ENCODE data around the gene MUCL1. TPM values are rescaled to one million over a fixed set of nuclear protein-coding genes. Genes with fewer than 3 reads are reported as not detected.

The MUCL1 gene
- total and polyA plus RNA-seq, 10 of the 15 experiments (the other 5 are each of a cell fraction or from before 2014, with no cell fraction given): not detected

DNA sequence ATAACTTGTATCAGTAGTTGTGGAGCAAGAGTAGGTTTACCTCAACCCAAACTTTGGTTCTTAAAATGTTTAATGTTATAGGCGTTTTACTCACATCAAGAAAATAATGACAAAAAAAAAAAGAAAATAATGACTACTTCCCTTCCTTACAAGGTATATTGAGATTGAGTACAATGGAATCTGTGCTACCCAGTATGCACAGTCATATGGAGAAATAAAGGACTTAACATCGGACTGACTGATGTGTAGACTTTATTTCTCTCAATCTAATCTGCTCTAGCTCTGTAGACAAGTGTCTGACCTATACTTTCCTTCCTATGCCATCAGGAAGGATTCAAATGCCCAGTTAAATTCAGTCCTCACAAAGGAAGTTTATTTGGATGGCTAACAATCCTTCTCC, 14.4 kb downstream of the MUCL1 start:
- Histone ChIP-seq H3K36me3 (ENCODE audit: control insufficient read depth in 2 of 2, insufficient read depth in 2 of 2, low read length in 1 of 2) (no peaks in the 10 kb centered on the region), H3K9me3 (replicated peaks; ENCODE audit: control insufficient read depth, insufficient read depth, low read length) (no peaks in the 10 kb centered on the region), H3K4me1 (ENCODE audit: control insufficient read depth, insufficient read depth, low read length) (no peaks in the 10 kb centered on the region), H3K4me3 (no peak overlapping the region), H3K27ac (ENCODE audit: control insufficient read depth, insufficient read depth) (no peak overlapping the region), H4K20me1 (ENCODE audit: control insufficient read depth, insufficient read depth) (no peaks in the 10 kb centered on the region), H3K79me2 (ENCODE audit: control insufficient read depth, insufficient read depth, low read length) (no peaks in the 10 kb centered on the region), H3K4me2 (ENCODE audit: control insufficient read depth, insufficient read depth) (no peak overlapping the region), H3K27me3 (replicated peaks in 1 of 2; ENCODE audit: control insufficient read depth in 2 of 2, insufficient read depth in 2 of 2, low read length in 1 of 2) (no peaks in the 10 kb centered on the region), H2AFZ (ENCODE audit: control insufficient read depth, low read depth, low read length) (no peak overlapping the region), H3K9ac (ENCODE audit: control insufficient read depth, insufficient read depth, low read length) (no peak overlapping the region)
- in situ Hi-C loops (cut with MboI): no loop called here
- DNase-seq (ENCODE audit: low read depth, low spot score) (no peak), ATAC-seq (no peak), FAIRE-seq (no peak)
- BruUV-seq (replicated peaks): no TSS peak
- WGBS (ENCODE audit: insufficient coverage, insufficient replicate concordance, low lambda C conversion rate, missing lambda C conversion rate): 0% methylated on average over 2 of the region's 2 CpGs
- RAD21 ChIA-PET (ENCODE audit: unreplicated experiment): no interaction called here
- POLR2A ChIA-PET: no interaction called here
- SMC1A ChIA-PET (ENCODE audit: uncharacterized antibody, unreplicated experiment): no interaction called here
- TF ChIP-seq, protein P1, sequence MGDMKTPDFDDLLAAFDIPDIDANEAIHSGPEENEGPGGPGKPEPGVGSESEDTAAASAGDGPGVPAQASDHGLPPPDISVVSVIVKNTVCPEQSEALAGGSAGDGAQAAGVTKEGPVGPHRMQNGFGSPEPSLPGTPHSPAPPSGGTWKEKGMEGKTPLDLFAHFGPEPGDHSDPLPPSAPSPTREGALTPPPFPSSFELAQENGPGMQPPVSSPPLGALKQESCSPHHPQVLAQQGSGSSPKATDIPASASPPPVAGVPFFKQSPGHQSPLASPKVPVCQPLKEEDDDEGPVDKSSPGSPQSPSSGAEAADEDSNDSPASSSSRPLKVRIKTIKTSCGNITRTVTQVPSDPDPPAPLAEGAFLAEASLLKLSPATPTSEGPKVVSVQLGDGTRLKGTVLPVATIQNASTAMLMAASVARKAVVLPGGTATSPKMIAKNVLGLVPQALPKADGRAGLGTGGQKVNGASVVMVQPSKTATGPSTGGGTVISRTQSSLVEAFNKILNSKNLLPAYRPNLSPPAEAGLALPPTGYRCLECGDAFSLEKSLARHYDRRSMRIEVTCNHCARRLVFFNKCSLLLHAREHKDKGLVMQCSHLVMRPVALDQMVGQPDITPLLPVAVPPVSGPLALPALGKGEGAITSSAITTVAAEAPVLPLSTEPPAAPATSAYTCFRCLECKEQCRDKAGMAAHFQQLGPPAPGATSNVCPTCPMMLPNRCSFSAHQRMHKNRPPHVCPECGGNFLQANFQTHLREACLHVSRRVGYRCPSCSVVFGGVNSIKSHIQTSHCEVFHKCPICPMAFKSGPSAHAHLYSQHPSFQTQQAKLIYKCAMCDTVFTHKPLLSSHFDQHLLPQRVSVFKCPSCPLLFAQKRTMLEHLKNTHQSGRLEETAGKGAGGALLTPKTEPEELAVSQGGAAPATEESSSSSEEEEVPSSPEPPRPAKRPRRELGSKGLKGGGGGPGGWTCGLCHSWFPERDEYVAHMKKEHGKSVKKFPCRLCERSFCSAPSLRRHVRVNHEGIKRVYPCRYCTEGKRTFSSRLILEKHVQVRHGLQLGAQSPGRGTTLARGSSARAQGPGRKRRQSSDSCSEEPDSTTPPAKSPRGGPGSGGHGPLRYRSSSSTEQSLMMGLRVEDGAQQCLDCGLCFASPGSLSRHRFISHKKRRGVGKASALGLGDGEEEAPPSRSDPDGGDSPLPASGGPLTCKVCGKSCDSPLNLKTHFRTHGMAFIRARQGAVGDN (IDR thresholded peaks at IDR 0.05): no peak
- TF ChIP-seq, protein P2, sequence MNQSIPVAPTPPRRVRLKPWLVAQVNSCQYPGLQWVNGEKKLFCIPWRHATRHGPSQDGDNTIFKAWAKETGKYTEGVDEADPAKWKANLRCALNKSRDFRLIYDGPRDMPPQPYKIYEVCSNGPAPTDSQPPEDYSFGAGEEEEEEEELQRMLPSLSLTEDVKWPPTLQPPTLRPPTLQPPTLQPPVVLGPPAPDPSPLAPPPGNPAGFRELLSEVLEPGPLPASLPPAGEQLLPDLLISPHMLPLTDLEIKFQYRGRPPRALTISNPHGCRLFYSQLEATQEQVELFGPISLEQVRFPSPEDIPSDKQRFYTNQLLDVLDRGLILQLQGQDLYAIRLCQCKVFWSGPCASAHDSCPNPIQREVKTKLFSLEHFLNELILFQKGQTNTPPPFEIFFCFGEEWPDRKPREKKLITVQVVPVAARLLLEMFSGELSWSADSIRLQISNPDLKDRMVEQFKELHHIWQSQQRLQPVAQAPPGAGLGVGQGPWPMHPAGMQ (IDR thresholded peaks at IDR 0.05; ENCODE audit: borderline replicate concordance): no peak
- TF ChIP-seq HCFC1 (IDR thresholded peaks at IDR 0.05; ENCODE audit: low read length) (no peak), FOXM1 (IDR thresholded peaks at IDR 0.05; ENCODE audit: low read depth, low read length) (no peak)
- intact Hi-C loops (cut with micrococcal nuclease; ENCODE audit: unreplicated experiment): no loop called here
- CTCF ChIA-PET: interaction anchor here (0.5 to 1.0 kb wide), 2 partner anchors 14 to 196 kb away, joined by 3 to 4 read pairs; partner anchors contain the start of gene MUCL1
